HG03521 (cell line): ENCODE data around the gene SPSB3.

Source experiments
- ATAC-seq: cut with Tn5 transposase; IDR thresholded peaks from one replicate; pipeline ENCODE4 v1.9.1; 2021; ENCODE audit warnings: mild to moderate bottlenecking, moderate library complexity; ENCODE audit not compliant: unreplicated experiment

SPSB3 gene

DNA sequence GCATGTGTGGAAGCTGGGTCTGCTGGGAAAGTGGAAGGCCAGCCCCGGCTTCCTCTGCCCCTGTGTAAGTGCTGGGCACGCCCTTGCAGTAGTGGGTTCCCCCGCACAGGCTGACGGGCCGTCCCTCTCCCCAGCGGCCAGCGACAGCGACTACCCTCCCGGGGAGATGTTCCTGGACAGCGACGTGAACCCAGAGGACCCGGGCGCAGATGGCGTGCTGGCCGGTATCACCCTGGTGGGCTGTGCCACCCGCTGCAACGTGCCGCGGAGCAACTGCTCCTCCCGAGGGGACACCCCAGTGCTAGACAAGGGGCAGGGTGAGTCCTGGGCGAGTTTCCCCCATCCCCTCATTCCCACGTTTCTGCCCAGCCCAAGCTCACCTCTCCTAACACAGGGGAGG lies 16.5 kb downstream of the SPSB3 start:
- no peak for ATAC-seq

DNA sequence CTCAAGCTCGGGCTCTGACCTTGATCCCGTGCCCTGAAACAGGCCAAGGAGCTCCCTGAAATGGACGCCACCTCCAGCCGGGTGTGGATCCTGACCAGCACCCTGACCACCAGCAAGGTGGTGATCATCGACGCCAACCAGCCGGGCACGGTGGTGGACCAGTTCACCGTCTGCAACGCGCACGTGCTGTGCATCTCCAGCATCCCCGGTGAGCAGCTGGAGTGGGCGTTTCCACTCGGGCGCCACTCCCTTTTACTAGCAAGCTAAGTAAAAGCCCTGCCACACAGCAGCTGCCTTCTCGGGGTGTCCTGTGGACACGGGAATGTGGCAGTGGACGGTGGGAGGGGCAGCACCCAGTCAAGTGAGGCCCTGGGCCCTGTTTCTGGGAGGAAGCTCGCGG lies 17.4 kb downstream of the SPSB3 start:
- ATAC-seq, result no peak

DNA sequence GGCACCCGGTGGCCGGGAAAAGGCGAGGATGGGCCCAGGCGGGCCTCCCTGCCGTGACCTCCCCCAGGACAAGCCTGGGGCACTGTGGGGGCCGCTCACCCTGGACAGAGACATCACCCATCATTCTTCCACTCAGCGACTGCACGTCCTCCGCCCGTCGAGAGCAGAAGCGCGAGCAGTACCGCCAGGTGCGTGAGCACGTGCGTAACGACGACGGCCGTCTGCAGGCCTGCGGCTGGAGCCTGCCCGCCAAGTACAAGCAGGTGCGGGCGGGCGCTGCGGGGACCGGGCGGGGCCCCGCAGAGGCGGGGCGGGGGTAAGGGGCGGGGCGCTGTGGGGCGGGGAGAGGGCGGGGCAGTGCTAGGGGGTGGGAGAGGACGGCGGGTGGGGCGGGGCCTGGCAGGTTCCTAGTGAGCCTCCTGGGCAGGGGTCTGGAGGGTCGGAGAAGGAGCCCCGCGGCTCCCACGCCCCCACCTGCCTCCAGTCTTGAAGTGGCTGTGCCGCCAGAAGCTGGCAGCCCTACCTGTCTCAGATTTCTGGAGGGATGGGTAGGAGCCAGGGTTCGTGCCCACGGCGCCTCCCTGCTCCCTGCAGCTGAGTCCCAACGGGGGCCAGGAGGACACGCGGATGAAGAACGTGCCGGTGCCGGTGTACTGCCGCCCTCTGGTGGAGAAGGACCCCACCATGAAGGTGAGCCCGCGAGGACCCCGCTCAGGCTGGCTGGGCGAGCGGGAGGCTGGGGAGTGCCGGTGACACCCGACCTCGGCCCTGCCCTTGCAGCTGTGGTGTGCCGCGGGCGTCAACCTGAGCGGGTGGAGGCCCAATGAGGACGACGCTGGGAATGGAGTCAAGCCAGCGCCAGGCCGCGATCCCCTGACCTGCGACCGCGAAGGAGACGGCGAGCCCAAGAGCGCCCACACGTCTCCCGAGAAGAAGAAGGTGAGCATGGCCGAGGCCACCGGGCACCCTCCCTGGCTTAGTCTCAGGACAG lies 18.6 kb downstream of the SPSB3 start:
- ATAC-seq, result no peak

DNA sequence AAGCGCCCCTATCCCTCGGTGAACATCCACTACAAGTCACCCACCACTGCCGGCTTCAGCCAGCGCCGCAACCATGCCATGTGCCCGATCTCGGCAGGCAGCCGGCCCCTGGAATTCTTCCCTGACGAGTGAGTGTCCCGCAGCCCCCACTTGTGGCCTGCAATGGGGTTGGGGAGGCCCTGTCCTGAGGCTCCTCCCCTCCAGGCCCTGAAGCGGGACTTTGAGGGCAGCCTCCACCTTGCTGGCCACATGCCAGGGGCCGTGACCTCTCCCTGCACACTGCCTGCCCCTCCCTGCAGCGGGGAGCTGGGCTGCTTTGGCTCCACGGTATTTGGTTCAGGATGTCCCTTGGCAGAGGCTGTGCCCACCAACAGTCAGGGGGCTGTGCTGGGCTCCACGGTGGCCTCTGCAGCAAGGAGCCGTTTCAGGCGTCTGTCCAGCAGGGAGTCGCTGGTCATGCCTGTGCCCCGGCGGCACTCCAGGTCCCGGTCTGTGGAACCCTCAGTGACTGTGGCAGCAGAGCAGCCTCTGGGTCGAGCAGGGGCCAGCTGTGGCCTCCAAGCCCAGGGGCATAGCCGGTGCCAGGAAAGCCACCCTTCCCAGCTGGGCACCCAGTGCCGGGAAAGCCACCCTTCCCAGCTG lies 19.4 kb downstream of the SPSB3 start:
- no peak for ATAC-seq

DNA sequence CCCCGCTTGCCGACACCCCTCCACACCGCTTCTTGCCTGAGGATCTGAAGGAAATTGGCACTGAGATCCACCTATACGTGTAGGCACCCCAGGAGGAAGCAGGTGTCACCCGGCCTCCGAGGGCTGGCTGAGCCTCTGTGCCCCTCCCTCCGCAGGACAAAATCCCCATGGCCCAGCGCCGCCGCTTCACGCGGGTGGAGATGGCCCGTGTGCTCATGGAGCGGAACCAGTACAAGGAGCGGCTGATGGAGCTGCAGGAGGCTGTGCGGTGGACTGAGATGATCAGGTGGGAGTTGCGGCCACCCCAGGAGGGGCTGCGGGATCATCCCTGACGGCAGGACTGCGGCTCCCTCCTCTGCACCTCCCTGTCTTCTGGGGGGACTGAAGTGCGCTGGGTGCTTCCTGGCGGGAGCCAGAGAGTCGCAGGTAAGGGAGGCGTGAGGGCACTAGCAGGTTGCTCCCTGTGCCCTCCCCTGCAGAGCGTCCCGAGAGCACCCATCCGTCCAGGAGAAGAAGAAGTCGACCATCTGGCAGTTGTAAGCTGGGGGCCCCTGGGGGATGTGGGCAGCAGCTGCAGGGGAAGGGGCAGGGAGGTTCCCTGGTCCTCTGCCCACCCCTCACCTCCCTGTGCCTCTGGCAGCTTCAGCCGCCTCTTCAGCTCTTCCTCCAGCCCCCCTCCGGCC lies 20.0 kb downstream of the SPSB3 start:
- no peak for ATAC-seq

DNA sequence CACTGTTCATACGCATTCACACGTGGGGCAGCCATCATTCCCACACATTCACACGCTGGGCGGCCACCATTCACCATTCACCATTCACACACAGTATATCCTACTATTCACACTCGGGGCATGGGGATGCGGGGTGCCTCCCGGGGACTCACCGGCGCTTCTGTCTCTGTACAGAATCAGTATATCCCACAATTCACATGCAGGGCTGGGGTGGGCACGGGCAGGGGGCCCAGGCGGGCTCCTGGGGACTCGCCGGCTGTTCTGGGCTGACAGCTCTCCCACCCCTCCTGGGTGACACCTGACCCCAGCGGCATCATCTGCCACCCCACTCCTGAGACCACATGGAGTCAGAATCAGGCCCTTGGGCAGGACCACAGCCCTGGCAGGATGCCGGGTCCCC lies 20.6 kb downstream of the SPSB3 start:
- no peak for ATAC-seq

DNA sequence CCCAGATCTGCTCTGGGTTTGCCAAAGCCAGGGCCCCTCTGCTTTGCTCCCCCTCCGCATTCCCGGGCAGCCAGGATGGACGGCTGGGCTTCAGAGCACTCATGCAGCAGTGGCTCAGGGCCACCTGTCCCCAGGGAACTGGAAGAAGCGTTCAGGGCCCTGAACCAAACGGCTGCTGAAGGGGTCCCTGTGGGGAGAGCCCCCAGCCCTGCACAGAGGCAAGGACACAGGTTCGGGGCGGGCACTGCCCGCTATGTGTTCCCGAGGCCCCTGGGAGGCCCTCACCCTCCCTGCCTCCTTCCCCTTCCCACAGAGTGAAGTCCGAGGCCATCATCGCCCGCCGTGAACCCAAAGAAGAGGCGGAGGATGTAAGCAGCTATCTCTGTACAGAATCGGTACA lies 21.5 kb downstream of the SPSB3 start:
- no peak for ATAC-seq

DNA sequence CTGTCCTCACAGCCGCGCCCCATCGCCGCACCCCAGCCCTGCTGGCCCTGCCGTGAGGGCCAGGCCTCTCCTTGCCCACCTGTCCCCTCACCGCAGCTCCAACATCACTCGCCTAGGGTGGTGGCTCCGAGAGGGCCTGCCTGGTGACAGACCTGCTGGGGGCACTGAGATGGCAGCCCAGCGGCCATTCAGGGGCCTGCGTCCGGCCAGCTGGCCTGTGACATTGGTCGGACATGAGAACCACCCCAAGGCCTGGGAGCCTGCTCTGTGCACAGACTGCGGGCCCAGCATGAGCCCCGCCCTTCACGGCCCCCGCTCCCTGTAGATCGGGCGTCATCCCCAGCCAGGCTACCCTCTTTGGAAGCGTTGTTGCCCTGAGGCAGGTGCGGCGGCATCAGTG lies 22.9 kb downstream of the SPSB3 start:
- ATAC-seq, result no peak

DNA sequence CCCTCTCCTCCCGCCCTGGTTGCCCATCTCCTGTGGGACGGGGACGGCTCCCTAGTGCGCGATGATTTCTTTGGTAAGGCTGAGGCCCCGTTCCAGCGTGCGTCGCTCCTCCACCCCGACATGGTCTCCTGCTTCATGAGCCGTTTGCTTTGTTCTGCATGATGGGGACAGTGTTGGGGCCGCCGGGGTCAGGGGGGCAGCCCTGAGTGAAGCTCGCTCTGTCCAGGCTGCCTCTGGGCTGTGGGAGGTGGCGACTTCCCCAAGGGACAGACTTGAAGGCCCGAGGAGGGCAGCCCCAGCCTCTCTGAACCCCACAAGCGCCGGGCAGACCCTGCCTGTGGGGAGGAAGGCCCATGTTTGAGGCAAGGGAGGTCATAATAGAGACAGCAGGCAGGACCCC lies 23.4 kb downstream of the SPSB3 start:
- no peak for ATAC-seq

DNA sequence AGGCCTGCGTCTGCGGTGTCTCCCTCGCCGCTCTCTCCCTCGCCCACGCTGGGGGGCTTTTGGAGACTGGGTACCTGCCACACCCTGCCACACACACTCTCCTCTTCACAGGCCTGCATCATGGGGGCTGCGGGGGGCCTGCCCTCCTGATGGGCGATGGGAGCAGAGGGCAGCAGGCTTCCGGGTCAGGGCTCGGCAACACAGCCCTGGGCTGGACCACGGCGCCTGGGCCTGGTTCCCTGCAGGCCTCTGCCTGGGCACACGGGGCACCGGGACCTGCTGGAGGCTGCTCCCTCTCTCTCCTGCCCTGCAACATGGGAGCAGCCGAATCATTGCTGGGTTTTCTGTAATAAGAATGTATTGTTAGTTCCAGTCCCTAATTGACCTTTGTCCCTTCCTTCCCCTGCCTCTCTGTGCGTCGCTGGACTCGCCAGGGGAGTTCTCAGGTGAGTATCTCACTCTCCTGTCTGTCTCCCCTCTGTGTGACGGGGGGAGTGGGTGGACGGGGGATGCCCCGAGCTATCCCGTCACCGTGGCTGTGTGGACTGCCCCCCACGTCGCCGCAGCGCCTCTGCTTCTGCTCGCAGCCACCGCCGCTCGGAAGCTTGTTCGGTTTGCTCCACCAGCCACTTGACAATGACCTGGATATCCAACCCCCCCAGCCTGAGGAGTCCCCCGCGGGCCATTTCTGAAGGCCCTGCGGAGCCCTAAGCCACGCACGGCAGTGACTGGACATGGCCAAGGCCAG lies 24.5 kb downstream of the SPSB3 start:
- no peak for ATAC-seq

DNA sequence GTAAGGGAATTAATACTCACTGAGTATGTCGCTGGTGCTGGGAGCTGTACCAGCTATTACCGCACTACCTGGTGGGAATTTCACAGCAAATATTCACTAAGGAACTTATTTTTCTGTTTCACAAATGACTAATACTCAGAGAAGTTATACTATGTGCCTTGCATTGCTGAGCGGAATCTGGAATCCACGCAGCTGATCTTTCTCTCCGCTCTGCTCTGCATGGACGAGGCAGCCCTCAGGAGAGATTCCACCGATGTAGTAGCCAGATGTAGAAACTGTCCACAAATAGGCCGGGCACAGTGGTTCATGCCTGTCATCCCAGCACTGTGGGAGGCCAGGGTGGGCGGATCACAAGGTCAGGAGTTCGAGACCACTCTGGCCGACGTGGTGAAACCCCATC lies 28.2 kb downstream of the SPSB3 start:
- no peak for ATAC-seq

DNA sequence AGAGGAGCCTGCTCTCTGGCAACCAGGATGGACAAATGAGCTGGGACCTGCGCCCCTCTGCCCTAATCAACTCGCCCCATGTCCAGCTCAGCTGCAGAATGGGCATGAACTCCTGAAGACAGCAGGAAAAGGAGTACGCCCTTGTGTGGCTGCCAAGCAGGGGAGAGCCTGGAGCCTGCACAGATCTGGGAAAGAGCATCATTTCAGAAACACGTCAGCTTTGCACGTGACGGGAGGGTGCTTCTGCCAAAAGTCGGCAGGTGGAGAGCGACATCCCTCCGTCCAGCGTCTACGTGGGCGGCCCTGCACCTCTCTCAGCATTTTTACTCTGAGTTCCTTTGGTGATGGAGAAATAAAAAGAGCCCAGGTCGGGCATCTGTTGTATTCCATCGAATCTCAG lies 29.5 kb downstream of the SPSB3 start:
- no peak for ATAC-seq

DNA sequence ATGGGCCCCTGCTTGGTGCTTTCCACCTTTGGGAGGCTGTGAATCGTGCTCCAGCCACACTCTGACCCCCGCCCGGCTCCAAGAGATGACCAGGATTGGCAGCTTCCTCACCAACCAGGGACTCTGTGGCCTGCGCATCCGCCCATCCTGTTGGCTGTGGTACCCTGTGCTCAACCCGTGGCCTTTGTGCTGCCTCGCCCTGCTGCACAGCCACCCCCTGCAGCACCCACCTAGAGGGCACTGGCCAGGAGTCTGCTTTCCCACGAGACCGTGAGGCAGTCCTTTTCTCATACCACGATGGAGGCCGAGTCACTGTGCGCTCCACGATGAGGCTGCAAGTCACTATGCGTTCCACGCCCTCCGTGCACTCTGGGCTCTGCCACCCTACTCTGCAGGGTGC lies 30.4 kb downstream of the SPSB3 start:
- no peak for ATAC-seq

DNA sequence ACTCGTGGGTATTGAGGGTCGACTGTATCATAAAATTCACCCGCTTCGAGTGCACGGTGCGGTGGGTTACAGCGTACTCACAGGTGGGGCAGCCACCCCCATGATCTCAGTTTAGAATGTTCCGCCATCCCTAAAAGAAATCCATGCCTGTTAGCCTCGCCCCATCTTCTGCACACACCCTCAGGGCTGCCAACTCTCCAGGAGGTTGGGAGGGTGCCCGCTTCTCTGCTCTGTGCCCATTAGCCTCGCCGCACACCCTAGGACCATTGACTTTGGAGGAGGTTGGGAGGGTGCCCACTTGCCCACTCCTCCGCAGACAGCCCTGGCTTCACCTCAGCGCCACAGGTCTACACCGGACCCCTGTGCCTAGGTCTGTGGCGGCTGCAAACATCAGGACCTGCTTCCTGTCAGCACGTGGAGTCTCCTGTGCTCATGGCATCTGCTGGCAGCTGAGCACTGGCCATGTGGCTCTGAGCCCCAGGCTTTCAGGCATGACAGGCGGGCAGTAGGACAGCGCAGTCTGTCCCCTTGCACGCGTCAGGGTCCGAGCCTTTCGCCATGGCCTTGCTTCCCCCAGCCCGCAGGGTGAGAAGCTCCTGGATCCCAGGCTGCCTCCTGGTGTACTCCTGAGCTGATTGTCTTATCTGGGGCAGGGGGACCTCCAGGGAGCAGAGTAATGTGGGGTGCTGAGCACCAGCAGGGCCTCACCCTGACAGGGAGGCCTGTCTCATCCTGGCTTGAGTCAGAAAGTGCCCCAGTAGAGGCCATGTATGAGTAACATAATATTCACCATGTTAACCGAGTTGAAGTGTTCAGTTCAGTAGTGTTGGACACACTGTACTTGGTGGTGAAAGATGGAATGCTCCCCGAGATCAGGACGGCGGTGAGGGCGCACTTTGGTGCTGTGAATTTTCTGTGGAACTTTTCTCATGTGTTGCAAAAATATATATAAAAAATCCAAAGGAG lies 32.9 kb downstream of the SPSB3 start:
- no peak for ATAC-seq

DNA sequence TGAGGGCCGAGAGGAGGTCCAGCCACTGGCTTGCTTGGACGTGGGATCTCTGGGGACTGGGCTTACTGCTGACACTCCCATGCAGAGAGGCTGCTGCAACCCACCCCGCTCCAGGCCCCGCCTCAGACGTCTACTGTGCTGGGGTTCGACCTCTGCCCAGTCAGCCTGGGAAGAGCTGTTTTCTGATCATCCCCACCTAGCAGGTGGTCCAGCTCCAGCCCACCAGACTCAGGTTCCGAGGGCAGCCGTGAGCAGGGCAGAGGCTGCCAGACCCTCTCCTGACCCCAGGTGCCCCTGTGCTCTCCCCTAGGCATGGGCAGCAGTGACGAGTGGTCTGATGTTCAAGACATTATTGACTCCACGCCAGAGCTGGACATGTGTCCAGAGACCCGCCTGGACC lies 34.4 kb downstream of the SPSB3 start:
- ATAC-seq, result no peak

DNA sequence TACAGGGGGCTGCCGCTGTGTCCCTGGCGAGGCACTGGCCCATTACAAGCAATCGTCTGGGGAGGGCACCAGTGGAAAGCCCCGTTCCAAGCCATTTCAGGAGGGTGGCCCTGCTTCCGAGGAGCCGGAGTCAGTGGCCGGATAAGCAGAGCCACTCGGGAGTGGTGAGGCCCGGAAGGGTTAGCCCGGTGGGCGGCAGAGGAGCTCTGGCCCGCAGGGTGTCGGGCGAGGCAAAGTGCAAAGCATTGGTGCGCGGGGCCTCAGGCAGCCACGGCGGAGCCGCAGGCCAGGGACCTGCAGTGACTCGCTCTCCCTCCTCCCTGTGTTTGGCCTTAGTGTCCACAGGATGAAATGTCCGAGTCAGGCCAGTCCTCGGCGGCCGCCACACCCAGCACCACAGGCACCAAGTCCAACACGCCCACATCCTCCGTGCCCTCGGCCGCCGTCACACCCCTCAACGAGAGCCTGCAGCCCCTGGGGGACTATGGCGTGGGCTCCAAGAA lies 35.6 kb downstream of the SPSB3 start:
- no peak for ATAC-seq

DNA sequence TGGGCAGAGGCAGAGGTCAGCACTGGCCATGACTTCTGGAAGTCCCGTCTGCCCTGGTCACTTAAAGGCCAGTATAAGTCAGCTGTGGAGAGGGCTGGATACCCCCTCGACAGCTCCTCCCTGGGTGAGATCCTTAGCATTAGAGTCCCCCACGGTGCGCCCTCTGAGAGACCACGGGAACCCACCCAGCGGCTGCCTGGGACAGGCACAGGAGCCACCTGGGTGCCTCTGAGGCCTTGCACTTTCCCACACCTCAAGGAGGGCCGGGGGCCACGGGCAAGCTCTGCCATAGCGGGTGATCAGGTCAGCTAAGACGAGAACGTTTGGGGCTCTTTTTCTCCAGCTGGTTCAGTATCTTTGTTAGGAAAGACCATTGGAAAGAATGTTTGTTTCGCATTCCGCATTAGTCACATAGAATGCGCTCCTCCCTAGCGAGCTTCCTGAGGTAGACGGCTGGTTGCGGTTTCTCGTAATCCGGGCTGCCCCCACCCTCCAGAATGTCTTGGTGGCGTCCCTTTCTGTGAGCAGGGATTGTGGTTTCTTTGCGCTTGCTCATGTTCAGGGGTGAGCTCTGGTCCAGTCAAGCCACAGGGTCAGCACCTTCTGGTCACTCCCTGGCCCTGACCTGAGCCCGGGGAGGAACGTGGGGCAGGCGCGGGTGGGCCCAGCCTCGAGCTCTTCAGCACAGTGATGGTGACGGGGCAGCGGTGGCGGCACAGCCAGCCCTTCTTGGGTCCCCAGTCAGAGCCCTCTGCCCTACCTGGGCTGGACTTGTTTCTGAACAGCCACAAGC lies 36.3 kb downstream of the SPSB3 start:
- ATAC-seq, result no peak

DNA sequence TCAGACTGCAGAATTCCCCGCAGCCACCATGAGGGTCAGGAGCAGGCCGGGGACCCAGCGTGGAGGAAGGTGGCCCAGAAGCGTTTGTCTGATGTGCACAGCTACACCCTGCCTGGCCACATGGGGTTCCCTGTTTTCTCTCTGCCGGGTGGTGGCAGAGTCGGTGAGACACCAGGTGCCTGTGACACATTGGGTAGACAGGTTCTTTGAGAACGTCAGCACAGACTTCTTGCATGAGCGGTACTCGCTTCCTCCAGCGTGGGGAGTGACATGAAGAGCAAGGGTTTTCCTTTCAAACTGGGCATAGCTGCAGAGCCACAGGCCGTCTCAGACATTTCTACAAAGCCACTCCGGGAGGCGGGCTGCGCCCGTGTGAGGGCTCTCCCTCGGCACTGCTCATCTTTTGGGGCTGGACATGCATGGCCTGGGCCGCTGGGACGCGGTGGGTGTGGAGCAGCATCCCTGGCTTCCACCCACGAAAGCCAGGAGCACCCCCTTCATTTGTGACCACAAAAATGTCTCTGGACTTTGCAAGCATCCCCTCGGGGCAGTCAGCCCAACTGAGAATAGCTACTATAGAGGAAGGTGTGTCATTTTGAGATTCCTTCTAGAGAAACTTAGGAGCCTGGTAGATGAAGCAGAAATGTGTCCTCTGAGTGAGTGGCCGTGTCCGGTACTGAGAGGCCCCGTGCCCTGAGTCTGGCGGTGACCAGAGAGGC lies 37.0 kb downstream of the SPSB3 start:
- ATAC-seq, result no peak
